ENCODE results near the gene DCLK3. TPM values are rescaled to one million over a fixed set of nuclear protein-coding genes. Genes with fewer than 3 reads are reported as not detected.

The DCLK3 gene
- total and polyA plus RNA-seq, 2 of the 13 experiments (the other 11 are each of a cell fraction or from before 2014, with no cell fraction given) = not detected

DNA sequence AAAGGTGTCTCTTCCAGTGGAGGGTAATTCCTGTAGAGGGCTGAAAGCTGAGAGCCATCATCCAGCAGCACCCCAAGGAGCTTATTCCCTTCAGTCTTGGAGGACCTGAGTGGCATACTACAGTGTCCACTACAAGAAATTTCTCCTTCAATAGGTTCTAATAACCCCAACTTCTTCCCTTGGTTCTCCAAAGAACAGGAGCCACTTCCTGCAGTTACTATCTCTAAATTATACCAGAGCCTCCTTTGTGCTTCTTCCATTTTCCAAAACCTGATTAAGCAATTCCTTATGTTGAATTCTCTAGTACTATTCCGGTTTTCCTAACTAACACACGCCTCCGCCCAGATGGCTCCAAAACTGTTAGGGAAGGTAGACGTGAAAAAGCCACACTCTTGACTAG, 50.4 kb downstream of the DCLK3 start:
- intact Hi-C loops (cut with micrococcal nuclease; ENCODE audit: unreplicated experiment) = no loop called here
- POLR2A ChIA-PET = no interaction called here
- no peak overlapping the region for H3K4me3 ChIP-seq (replicated peaks in 1 of 3; ENCODE audit: insufficient read depth in 1 of 3, low read depth in 2 of 3, low read length in 3 of 3)
- H3K27me3 ChIP-seq (ENCODE audit: control insufficient read depth in 1 of 2, insufficient read depth in 2 of 2, low read length in 2 of 2) = no peaks in the 10 kb centered on the region
- 61% methylated on average over 4 of the region's 4 CpGs for WGBS (ENCODE audit: low lambda C conversion rate)
- no peak overlapping the region for H3K9ac ChIP-seq (ENCODE audit: insufficient read depth, low read depth, low read length)
- no peaks in the 10 kb centered on the region for H3K4me1 ChIP-seq (ENCODE audit: insufficient read depth, low read length)
- no peaks in the 10 kb centered on the region for H3K79me2 ChIP-seq (ENCODE audit: insufficient read depth, low read length)
- FAIRE-seq = no peak
- BruUV-seq (replicated peaks) = no TSS peak
- no peak for DNase-seq (ENCODE audit: low spot score)
- no peaks in the 10 kb centered on the region for H3K36me3 ChIP-seq (replicated peaks in 1 of 2; ENCODE audit: control insufficient read depth in 1 of 2, insufficient read depth in 2 of 2, low read length in 2 of 2)
- H3K27ac ChIP-seq (ENCODE audit: extremely low read length, insufficient read depth, low read length) = no peak overlapping the region
- no peaks in the 10 kb centered on the region for H4K20me1 ChIP-seq (ENCODE audit: insufficient read depth, low read length)
- in situ Hi-C loops (cut with HindIII; ENCODE audit: extremely low pct_ligation_motif_present, low pct_unique_long_range_greater_than_20kb) = no loop called here
- no peak overlapping the region for H3K4me2 ChIP-seq (ENCODE audit: low read depth, low read length)
- H2AFZ ChIP-seq (ENCODE audit: low read length) = no peak overlapping the region
- CTCF ChIA-PET (ENCODE audit: low intra/inter-chr PET ratio, low total read pairs) = no interaction called here
- H3K9me3 ChIP-seq (ENCODE audit: low read length) = no peaks in the 10 kb centered on the region
- TF ChIP-seq SIN3B (IDR thresholded peaks at IDR 0.05; ENCODE audit: low read length) = no peak
- TF ChIP-seq ZIK1 (CRISPR knock-in tag; IDR thresholded peaks at IDR 0.05; ENCODE audit: borderline replicate concordance, low read depth) = no peak
- no peak for TF ChIP-seq NFRKB (IDR thresholded peaks at IDR 0.05)
- TF ChIP-seq, protein P1, sequence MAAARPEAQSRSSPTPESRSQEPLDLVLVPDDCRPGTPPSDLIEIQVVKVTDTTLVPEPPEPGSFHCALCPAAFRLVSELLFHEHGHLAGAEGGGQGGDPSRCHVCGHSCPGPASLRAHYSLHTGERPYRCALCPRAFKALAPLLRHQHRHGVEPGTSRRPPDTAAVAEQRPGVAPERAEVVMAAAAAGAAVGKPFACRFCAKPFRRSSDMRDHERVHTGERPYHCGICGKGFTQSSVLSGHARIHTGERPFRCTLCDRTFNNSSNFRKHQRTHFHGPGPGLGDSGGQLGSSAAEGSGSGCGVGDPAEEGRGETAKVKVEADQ (CRISPR knock-in tag; IDR thresholded peaks at IDR 0.05; ENCODE audit: borderline replicate concordance) = no peak
- TF ChIP-seq GABPB1 (CRISPR knock-in tag; IDR thresholded peaks at IDR 0.05) = no peak
- no peak for TF ChIP-seq NPAS2 (CRISPR knock-in tag; IDR thresholded peaks at IDR 0.05; ENCODE audit: borderline replicate concordance)
- TF ChIP-seq, protein P2, sequence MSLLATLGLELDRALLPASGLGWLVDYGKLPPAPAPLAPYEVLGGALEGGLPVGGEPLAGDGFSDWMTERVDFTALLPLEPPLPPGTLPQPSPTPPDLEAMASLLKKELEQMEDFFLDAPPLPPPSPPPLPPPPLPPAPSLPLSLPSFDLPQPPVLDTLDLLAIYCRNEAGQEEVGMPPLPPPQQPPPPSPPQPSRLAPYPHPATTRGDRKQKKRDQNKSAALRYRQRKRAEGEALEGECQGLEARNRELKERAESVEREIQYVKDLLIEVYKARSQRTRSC (CRISPR knock-in tag; IDR thresholded peaks at IDR 0.05; ENCODE audit: low read depth) = no peak
- no peak for TF ChIP-seq KDM5B (CRISPR knock-in tag; IDR thresholded peaks at IDR 0.05; ENCODE audit: borderline replicate concordance)
- no peak for TF ChIP-seq ZNF772 (CRISPR knock-in tag; IDR thresholded peaks at IDR 0.05)
- no peak for TF ChIP-seq KLF6 (CRISPR knock-in tag; IDR thresholded peaks at IDR 0.05)
- TF ChIP-seq MED1 (CRISPR knock-in tag; IDR thresholded peaks at IDR 0.05) = no peak
- no peak for TF ChIP-seq HES4 (CRISPR knock-in tag; IDR thresholded peaks at IDR 0.05; ENCODE audit: borderline replicate concordance)
- no peak for TF ChIP-seq ARNT2 (CRISPR knock-in tag; IDR thresholded peaks at IDR 0.05; ENCODE audit: low read depth)
- TF ChIP-seq, protein P3, sequence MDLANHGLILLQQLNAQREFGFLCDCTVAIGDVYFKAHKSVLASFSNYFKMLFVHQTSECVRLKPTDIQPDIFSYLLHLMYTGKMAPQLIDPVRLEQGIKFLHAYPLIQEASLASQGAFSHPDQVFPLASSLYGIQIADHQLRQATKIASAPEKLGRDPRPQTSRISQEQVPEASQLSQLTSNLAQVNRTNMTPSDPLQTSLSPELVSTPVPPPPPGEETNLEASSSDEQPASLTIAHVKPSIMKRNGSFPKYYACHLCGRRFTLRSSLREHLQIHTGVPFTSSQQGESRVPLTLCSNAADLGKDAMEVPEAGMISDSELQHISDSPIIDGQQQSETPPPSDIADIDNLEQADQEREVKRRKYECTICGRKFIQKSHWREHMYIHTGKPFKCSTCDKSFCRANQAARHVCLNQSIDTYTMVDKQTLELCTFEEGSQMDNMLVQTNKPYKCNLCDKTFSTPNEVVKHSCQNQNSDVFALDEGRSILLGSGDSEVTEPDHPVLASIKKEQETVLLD (CRISPR knock-in tag; IDR thresholded peaks at IDR 0.05; ENCODE audit: low read depth) = no peak
- TF ChIP-seq ZNF761 (CRISPR knock-in tag; conservative IDR thresholded peaks at IDR 0.05) = no peak
- TF ChIP-seq TEAD3 (CRISPR knock-in tag; optimal IDR thresholded peaks at IDR 0.05; ENCODE audit: borderline replicate concordance) = no peak
- TF ChIP-seq FLYWCH1 (CRISPR knock-in tag; IDR thresholded peaks at IDR 0.05) = no peak
- ATAC-seq = no peak
